HL-60 (cell line): ENCODE data around the gene FGF14.

Experiments used
- DNase-seq, 2 experiments: peaks; one replicate each; pipeline ENCODE4 v3.0.0-alpha.2; 2010 to 2020; ENCODE audit warnings: low read depth in 1 of 2, low spot score in 1 of 2
- H3K27ac ChIP-seq: fragments of 250-450 bp; sonication (Bioruptor Pico); replicated peaks from 2 replicates; pipeline ENCODE4 v1.5.1; 2020; ENCODE audit warnings: mild to moderate bottlenecking, moderate library complexity
- H3K27me3 ChIP-seq: fragments of 250-450 bp; sonication (Bioruptor Pico); 2 replicates; pipeline ENCODE4 v1.5.1; 2021; ENCODE audit warnings: mild to moderate bottlenecking, moderate library complexity; ENCODE audit not compliant: insufficient read depth, poor library complexity, severe bottlenecking
- H3K4me3 ChIP-seq: replicated peaks from 2 replicates; pipeline ENCODE4 v1.5.1; 2011; ENCODE audit warnings: mild to moderate bottlenecking, control low read depth, low read length; ENCODE audit not compliant: insufficient read depth
- GABPA ChIP-seq: IDR thresholded peaks from 2 replicates; pipeline ENCODE4 v1.6.1; 2012; ENCODE audit warnings: low read depth
- POLR2AphosphoS5 ChIP-seq: IDR thresholded peaks from 2 replicates; pipeline ENCODE4 v1.6.1; 2012; ENCODE audit warnings: low read depth
- SPI1 ChIP-seq: IDR thresholded peaks from 2 replicates; pipeline ENCODE4 v1.6.1; 2012; ENCODE audit warnings: low read depth, mild to moderate bottlenecking, borderline replicate concordance
- TF ChIP-seq, protein P1 (sequence below): IDR thresholded peaks from 2 replicates; pipeline ENCODE4 v1.6.1; 2012; ENCODE audit warnings: low read depth; ENCODE audit not compliant: insufficient replicate concordance
- TF ChIP-seq, protein P2 (sequence below): IDR thresholded peaks from one replicate; pipeline ENCODE4 v1.5.1; 2011; ENCODE audit warnings: low read length, control low read depth, inconsistent platforms; ENCODE audit not compliant: insufficient read depth

The FGF14 gene

DNA sequence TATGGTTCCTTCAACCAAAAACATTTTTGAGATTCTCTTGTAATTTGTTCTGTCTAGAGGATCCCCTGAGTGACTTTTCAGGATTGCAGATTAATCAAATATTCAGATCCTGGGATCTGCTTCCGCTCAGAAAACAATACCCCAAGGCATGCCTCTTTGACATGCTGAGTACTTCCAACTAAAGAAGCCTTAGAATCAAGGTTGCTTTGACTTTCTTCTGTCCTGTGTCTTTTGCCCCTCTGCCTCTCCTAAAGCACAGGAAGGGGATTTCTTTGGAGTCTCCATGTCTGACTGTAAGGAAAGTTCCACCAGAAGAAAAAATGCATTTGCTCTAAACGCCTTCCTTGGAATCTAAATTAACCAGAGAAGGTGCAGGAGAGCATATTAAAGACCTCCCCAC, 431.5 kb downstream of the FGF14 start:
- DNase-seq = no peak
- H3K27ac ChIP-seq = no peak overlapping the region
- no peaks in the 10 kb centered on the region for H3K27me3 ChIP-seq
- H3K4me3 ChIP-seq = no peak overlapping the region
- TF ChIP-seq, protein P1, sequence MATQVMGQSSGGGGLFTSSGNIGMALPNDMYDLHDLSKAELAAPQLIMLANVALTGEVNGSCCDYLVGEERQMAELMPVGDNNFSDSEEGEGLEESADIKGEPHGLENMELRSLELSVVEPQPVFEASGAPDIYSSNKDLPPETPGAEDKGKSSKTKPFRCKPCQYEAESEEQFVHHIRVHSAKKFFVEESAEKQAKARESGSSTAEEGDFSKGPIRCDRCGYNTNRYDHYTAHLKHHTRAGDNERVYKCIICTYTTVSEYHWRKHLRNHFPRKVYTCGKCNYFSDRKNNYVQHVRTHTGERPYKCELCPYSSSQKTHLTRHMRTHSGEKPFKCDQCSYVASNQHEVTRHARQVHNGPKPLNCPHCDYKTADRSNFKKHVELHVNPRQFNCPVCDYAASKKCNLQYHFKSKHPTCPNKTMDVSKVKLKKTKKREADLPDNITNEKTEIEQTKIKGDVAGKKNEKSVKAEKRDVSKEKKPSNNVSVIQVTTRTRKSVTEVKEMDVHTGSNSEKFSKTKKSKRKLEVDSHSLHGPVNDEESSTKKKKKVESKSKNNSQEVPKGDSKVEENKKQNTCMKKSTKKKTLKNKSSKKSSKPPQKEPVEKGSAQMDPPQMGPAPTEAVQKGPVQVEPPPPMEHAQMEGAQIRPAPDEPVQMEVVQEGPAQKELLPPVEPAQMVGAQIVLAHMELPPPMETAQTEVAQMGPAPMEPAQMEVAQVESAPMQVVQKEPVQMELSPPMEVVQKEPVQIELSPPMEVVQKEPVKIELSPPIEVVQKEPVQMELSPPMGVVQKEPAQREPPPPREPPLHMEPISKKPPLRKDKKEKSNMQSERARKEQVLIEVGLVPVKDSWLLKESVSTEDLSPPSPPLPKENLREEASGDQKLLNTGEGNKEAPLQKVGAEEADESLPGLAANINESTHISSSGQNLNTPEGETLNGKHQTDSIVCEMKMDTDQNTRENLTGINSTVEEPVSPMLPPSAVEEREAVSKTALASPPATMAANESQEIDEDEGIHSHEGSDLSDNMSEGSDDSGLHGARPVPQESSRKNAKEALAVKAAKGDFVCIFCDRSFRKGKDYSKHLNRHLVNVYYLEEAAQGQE = no peak
- TF ChIP-seq SPI1 = no peak
- TF ChIP-seq, protein P2, sequence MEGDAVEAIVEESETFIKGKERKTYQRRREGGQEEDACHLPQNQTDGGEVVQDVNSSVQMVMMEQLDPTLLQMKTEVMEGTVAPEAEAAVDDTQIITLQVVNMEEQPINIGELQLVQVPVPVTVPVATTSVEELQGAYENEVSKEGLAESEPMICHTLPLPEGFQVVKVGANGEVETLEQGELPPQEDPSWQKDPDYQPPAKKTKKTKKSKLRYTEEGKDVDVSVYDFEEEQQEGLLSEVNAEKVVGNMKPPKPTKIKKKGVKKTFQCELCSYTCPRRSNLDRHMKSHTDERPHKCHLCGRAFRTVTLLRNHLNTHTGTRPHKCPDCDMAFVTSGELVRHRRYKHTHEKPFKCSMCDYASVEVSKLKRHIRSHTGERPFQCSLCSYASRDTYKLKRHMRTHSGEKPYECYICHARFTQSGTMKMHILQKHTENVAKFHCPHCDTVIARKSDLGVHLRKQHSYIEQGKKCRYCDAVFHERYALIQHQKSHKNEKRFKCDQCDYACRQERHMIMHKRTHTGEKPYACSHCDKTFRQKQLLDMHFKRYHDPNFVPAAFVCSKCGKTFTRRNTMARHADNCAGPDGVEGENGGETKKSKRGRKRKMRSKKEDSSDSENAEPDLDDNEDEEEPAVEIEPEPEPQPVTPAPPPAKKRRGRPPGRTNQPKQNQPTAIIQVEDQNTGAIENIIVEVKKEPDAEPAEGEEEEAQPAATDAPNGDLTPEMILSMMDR = no peak
- TF ChIP-seq POLR2AphosphoS5 = no peak
- TF ChIP-seq GABPA = no peak

DNA sequence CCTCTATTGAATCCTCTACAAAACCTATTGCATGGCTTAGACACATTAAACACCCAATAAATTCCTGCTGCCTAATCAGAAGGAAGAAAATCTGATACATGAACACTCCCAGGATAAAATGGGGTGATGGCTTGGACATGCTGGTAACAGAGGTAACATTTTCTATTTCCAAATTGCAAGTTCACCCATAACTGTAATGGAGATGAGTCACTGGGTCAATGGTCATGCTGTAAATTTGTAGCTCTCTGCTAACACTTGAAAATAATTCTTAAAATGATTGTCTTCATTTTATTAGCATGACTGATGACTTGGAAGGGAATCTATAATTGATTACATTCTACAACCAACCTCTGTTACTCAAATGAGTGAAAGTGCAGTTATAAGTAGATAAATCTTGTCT, 434.1 kb downstream of the FGF14 start:
- TF ChIP-seq SPI1 (no peak), GABPA (no peak), POLR2AphosphoS5 (no peak)
- TF ChIP-seq, protein P2 = no peak
- TF ChIP-seq, protein P1 = no peak
- Histone ChIP-seq H3K27me3 (no peaks in the 10 kb centered on the region), H3K4me3 (no peak overlapping the region), H3K27ac (no peak overlapping the region)
- no peak for DNase-seq

DNA sequence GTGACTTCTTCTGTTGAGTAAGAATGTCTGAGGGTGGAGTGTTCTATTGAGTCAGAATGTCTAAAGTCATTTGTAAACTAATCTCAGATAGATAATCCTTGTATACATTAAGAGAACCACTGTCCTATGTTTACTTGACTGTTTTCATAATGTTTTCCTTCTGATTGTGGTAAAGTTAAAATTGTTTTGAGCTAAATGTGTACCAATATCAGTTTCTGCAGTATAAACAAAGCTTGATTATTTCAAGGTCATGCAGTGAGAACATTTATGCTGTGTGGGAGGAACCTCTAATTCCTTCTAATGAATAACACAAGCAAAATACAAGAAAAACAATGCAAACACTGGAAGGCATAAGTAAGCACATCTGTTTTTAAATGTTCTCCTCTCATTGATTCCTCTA, 434.6 kb downstream of the FGF14 start:
- TF ChIP-seq, protein P1 = no peak
- TF ChIP-seq POLR2AphosphoS5 = no peak
- TF ChIP-seq, protein P2 = no peak
- TF ChIP-seq SPI1 = no peak
- TF ChIP-seq GABPA = no peak
- Histone ChIP-seq H3K27ac (no peak overlapping the region), H3K4me3 (no peak overlapping the region), H3K27me3 (no peaks in the 10 kb centered on the region)
- no peak for DNase-seq
